ENCODE measurements around the gene ZPR1. TPM values are rescaled to one million over a fixed set of nuclear protein-coding genes. Genes with fewer than 3 reads are reported as not detected.

The ZPR1 gene
- total RNA-seq, 1 donor from 2014 or later, result 69.0 TPM

DNA sequence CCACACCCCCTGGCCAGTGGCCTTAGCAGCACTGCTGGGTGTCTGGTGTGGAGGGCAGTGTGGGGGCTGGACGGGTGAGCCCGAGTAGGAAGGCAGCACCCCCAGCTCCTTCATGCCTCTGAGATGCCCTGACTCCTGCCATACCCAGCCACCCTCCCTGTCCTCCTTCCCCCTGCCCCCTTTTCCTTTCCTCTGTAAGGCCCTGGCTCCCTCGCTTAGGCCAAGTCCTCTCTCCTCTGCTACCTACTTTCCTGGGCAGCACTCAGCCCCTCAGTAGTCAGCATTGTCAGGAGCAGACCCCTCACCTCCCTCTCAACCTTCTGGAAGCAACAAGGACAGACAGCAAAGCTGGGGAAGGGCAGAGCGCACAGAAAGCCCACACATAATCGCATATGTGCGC, 63.0 kb downstream of the ZPR1 start:
- intact Hi-C loops (cut with micrococcal nuclease), result no loop called here
- no peaks in the 10 kb centered on the region for H3K4me1 Mint-ChIP-seq
- no peak overlapping the region for H3K27ac Mint-ChIP-seq
- ChIA-PET CTCF (no interaction called here), POLR2A (no interaction called here)
- H3K9me3 Mint-ChIP-seq, result no peaks in the 10 kb centered on the region
- H3K36me3 Mint-ChIP-seq (ENCODE audit: low read depth), result no peaks in the 10 kb centered on the region
- no peak for TF ChIP-seq CTCF (IDR thresholded peaks at IDR 0.05)
- H3K27me3 Mint-ChIP-seq, result peaks cover 22% of the 10 kb centered on the region
- no peak overlapping the region for H3K4me3 Mint-ChIP-seq
- DNase-seq (no peak), ATAC-seq (ENCODE audit: low read depth) (no peak)

Other genes with a start within 250 kb of the ZPR1 start
- 18.4 and 18.8 TPM in 2 replicates for gene BUD13, start 15.0 kb downstream of the ZPR1 start, total RNA-seq
- gene APOA5, start 3.9 kb upstream of the ZPR1 start, total RNA-seq, result not detected in 2 replicates
- not detected in 2 replicates for gene APOA4, start 35.3 kb upstream of the ZPR1 start, total RNA-seq
- not detected in 2 replicates for gene APOC3, start 41.9 kb upstream of the ZPR1 start, total RNA-seq
- 0.31 TPM in 1 of 2 replicates, not detected in the other for gene APOA1, start 49.6 kb upstream of the ZPR1 start, total RNA-seq

All from activated B cell treated with CpG ODN at 0.5 μM for 24 hours (primary cell).